Keratinocyte (primary cell): Measurements from ENCODE around the gene IGFBP1.

Experiments
- EZH2 ChIP-seq: IDR thresholded peaks from one replicate; pipeline ENCODE4 v1.6.1; 2012; ENCODE audit warnings: inconsistent platforms, mild to moderate bottlenecking, low read length, moderate library complexity
- TF ChIP-seq, protein P1 (sequence below), 3 experiments: IDR thresholded peaks in 1 of 3; conservative IDR thresholded peaks in 1 of 3; optimal IDR thresholded peaks in 1 of 3; 2 replicates in 2 of 3; 3 replicates in 1 of 3; pipeline versions ENCODE3 to v1.5.1; 2011; ENCODE audit warnings: low read length in 3 of 3, mild to moderate bottlenecking in 3 of 3, moderate library complexity in 2 of 3, control low read depth in 1 of 3, inconsistent platforms in 1 of 3; ENCODE audit not compliant: insufficient read depth in 2 of 3; ENCODE audit errors: extremely low read depth in 1 of 3

DNA sequence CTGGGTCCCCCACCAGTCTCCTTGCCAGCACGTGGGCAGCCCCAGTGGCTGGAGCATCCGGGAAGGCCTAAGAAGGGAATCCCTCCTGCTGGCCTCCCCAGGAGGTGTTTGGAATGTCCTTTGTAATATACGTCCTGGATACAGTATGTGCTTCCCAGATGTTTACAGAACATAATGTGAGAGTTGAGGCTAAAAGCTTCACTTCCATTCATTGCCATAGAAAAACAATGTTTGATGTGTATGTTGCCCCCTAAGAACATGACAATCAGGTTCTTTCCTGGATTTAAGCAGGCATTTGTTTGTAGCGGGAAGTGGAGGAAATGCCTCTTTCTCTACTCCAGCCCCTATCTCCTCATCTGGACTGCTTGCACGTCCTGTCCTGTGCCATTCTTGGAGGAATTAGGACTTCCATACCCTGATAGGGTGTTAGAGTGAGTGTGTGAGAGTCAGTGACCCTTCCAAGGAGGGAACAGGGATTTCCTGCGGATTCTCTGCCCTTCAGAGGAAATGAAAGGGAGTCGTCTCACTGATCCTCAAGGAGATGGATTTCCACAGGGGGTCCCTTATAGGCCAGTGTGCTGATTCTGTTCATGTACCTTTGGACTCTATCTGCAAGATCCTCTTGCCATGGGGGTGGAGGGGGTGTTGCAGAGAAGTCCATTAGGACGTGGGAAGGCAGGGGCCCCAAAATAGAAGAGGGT lies 1.2 kb downstream of the IGFBP1 start:
- TF ChIP-seq, protein P1, sequence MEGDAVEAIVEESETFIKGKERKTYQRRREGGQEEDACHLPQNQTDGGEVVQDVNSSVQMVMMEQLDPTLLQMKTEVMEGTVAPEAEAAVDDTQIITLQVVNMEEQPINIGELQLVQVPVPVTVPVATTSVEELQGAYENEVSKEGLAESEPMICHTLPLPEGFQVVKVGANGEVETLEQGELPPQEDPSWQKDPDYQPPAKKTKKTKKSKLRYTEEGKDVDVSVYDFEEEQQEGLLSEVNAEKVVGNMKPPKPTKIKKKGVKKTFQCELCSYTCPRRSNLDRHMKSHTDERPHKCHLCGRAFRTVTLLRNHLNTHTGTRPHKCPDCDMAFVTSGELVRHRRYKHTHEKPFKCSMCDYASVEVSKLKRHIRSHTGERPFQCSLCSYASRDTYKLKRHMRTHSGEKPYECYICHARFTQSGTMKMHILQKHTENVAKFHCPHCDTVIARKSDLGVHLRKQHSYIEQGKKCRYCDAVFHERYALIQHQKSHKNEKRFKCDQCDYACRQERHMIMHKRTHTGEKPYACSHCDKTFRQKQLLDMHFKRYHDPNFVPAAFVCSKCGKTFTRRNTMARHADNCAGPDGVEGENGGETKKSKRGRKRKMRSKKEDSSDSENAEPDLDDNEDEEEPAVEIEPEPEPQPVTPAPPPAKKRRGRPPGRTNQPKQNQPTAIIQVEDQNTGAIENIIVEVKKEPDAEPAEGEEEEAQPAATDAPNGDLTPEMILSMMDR (optimal IDR thresholded peaks at IDR 0.05 in 1 of 3, IDR thresholded peaks at IDR 0.05 in 1 of 3, conservative IDR thresholded peaks at IDR 0.05 in 1 of 3; ENCODE audit: extremely low read depth in 1 of 3, insufficient read depth in 2 of 3, low read length in 3 of 3): no peak
- no peak for TF ChIP-seq EZH2
